Epithelial cell of alveolus of lung (primary cell): Measurements from ENCODE around the gene FOXL1. TPM values are rescaled to one million over a fixed set of nuclear protein-coding genes. Genes with fewer than 3 reads are reported as not detected.

Experiments used
- total RNA-seq: library from RNA; depleted of rRNA; stranded (reverse); fragments of >200 nt; gene quantifications from 2 replicates; pipeline ENCODE4 v1.2.1, GENCODE V29; 2015

Gene FOXL1
- total RNA-seq: 10.2 and 38.7 TPM in 2 replicates

DNA sequence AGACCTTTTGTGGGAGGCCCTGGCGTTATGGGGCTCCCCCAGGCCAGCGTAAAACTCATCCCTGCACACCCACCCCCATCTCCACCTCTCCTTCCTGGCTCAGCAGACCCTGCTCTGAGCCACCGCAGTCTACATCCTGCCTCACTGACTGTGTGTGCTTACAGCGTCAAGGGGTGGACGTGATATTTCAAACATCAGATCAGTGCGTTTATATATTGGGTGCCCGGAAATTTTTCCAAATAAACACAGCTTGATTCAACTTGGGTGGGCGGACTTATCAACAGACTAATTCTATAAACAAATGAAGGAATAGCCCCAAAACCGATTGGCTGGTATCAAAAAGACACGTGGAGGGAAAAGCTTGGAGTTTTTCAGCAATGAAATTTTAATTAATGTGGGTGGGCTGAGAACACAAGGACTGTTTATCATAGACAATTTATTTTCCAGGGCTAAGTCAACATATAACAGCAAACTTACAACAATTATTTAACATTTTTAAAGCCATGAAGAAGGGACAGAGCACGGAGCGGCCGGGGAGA lies at the start of gene FOXL1:
Gene FOXL1 (plus strand): TSS at position 489 of the 539 bp plus-strand sequence. CDS start 175 bp downstream, outside the sequence.

DNA sequence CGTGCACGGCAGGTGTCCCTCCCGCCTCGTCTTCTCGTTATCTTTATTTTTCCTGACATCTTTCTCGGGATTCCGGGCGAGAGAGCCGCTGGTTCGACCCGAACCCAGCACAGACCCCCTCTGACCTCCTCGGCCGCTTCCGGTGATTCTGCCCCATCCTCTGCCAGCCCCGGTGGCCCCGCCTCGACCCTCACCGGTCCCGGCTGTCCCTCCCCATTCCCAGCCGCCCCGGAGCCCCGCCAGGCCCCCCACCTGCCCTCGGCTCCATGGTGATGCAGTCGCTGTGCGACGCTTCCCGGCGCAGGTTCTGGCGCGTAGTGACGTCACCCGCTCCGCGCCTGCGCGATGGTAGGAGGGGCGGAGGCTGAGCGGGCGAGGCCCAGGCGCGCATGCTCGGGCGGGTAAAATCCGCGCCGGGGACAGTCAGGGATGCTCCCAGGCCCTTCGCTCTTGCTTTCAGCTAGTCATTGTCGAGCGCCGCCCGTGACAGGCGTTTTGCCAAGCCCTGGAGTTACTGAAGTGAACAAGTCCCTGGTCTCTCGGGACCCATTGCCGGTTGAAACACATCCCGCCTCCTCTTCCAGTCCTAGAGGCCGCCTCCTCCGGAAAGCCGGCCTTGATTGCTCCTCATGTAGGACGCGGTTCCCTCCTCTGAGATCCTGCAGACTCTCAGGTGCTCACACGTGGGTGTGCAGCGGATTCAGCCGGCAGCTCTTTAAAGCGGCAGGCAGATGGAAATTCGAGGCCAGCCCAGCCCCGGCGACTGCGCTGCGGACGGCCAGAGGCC lies 23.2 kb upstream of the FOXL1 start, which contains the start of gene MTHFSD:
Gene MTHFSD (minus strand): TSS at position 319 of the 787 bp plus-strand sequence. CDS start 51 bp downstream, at position 268.

DNA sequence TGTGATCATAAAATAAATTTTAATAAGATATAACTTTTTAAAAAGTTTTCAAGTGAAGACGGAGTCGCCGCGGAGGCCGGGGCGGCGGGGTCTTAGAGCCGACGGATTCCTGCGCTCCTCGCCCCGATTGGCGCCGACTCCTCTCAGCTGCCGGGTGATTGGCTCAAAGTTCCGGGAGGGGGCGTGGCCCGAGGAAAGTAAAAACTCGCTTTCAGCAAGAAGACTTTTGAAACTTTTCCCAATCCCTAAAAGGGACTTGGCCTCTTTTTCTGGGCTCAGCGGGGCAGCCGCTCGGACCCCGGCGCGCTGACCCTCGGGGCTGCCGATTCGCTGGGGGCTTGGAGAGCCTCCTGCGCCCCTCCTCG lies 11.8 kb upstream of the FOXL1 start, which contains the start of gene FOXC2:
Gene FOXC2 (plus strand): TSS at position 229 of the 365 bp plus-strand sequence. CDS start 507 bp downstream, outside the sequence.

Other genes starting within 250 kb of the FOXL1 start
- gene FOXF1, start 68.0 kb upstream of the FOXL1 start, total RNA-seq: 47.2 and 95.3 TPM in 2 replicates
- gene MTHFSD, start 23.3 kb upstream of the FOXL1 start, total RNA-seq: 13.2 and 14.8 TPM in 2 replicates
- 0.32 and 3.9 TPM in 2 replicates for gene FOXC2, start 11.7 kb upstream of the FOXL1 start, total RNA-seq